ENCODE results near the gene POLE.

POLE gene

GRCh38 chr12:132629330-132629729 is 57.8 kb downstream of the POLE start:
- no peak for DNase-seq (ENCODE audit: low spot score)

- no peak for DNase-seq (ENCODE audit: low spot score)
Measured at GRCh38 chr12:132625731-132626430, 61.3 kb downstream of the POLE start.

GRCh38 chr12:132624910-132625630 is 62.1 kb downstream of the POLE start:
- DNase-seq (ENCODE audit: low spot score): no peak

- DNase-seq (ENCODE audit: low spot score): no peak
Measured at GRCh38 chr12:132624186-132624855, 62.8 kb downstream of the POLE start.

GRCh38 chr12:132623072-132623869 is 63.9 kb downstream of the POLE start:
- no peak for DNase-seq (ENCODE audit: low spot score)

- DNase-seq (ENCODE audit: low spot score): peak; percentile 36
Measured at GRCh38 chr12:132622437-132623071, 64.6 kb downstream of the POLE start.

- DNase-seq (ENCODE audit: low spot score): no peak
Measured at GRCh38 chr12:132621657-132622435, 65.3 kb downstream of the POLE start.

GRCh38 chr12:132620899-132621656 is 66.1 kb downstream of the POLE start:
- no peak for DNase-seq (ENCODE audit: low spot score)

- DNase-seq (ENCODE audit: low spot score): no peak
Measured at GRCh38 chr12:132620113-132620898, 66.8 kb downstream of the POLE start.

- no peak for DNase-seq (ENCODE audit: low spot score)
Measured at GRCh38 chr12:132619386-132620112, 67.6 kb downstream of the POLE start.

GRCh38 chr12:132619071-132619385 is 68.1 kb downstream of the POLE start:
- no peak for DNase-seq (ENCODE audit: low spot score)

- no peak for DNase-seq (ENCODE audit: low spot score)
Measured at GRCh38 chr12:132618683-132619043, 68.5 kb downstream of the POLE start, which contains the start of gene P2RX2. Gene P2RX2, plus strand, starts transcription at chr12:132618776. Its CDS starts 41 bp downstream, at chr12:132618817.

- DNase-seq (ENCODE audit: low spot score): no peak
Measured at GRCh38 chr12:132617822-132618682, 69.1 kb downstream of the POLE start.

GRCh38 chr12:132617135-132617701 is 69.9 kb downstream of the POLE start:
- DNase-seq (ENCODE audit: low spot score): no peak

GRCh38 chr12:132615579-132616038 is 71.5 kb downstream of the POLE start:
- DNase-seq (ENCODE audit: low spot score): no peak

GRCh38 chr12:132614861-132615578 is 72.1 kb downstream of the POLE start:
- DNase-seq (ENCODE audit: low spot score): peak; percentile 72

- DNase-seq (ENCODE audit: low spot score): no peak
Measured at GRCh38 chr12:132614029-132614428, 73.1 kb downstream of the POLE start.

All from putamen (tissue), 1 donor.